COLO829 (cell line): Measurements from ENCODE around the gene PAK1IP1.
"Not testable (repeated sequence)": the region's sequence is repeated elsewhere in the genome, so short reads cannot be mapped to it uniquely, and the experiment has no call there.

Experiments
- DNase-seq: peaks from one replicate; pipeline ENCODE4 v3.0.0; 2012; ENCODE audit warnings: low spot score

PAK1IP1 gene, protein sequence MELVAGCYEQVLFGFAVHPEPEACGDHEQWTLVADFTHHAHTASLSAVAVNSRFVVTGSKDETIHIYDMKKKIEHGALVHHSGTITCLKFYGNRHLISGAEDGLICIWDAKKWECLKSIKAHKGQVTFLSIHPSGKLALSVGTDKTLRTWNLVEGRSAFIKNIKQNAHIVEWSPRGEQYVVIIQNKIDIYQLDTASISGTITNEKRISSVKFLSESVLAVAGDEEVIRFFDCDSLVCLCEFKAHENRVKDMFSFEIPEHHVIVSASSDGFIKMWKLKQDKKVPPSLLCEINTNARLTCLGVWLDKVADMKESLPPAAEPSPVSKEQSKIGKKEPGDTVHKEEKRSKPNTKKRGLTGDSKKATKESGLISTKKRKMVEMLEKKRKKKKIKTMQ

DNA sequence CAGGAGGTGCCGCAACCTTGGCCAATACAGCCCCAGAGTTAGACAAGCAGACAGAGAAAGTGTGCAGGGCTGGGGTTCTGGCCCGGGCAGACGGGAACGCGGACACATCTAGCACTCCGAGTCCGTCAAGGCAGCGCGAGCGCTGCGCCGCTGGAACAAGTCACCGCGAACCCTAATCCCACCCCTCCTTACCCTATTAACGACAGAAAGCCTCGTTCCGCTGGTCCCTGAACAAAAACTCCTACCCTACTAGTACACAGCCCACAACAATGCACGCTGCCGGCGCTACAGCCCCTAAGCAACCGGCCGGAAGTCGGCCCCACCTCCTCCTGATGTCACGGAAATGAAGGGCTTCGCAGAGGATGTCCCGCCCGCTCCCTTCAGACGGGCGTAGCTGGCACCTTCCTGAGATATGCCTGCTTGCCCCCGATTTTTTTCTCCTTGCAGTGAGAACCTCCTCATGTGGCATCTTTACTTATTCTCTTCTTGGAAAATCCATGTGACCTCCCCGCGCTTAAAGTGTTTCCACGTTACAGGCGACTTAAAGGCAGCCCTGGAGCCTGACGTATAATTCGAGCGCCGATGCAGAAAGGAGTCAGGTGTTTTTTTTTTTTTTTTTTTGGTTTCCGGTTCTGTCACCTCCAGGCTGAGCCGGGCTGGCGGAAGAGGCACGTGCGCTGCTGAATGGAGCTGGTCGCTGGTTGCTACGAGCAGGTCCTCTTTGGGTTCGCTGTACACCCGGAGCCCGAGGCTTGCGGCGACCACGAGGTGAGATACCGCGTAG, at the start of gene PAK1IP1, which contains the start of gene C6orf52:
Gene PAK1IP1, plus strand, starts transcription at position 671 of the 784 bp plus-strand sequence. Its CDS starts 14 bp downstream, at position 685.
Gene C6orf52, minus strand, starts transcription at position 315 of the 784 bp plus-strand sequence. CDS start 7,066 bp downstream, outside the sequence.
- DNase-seq = peak; percentile 98

DNA sequence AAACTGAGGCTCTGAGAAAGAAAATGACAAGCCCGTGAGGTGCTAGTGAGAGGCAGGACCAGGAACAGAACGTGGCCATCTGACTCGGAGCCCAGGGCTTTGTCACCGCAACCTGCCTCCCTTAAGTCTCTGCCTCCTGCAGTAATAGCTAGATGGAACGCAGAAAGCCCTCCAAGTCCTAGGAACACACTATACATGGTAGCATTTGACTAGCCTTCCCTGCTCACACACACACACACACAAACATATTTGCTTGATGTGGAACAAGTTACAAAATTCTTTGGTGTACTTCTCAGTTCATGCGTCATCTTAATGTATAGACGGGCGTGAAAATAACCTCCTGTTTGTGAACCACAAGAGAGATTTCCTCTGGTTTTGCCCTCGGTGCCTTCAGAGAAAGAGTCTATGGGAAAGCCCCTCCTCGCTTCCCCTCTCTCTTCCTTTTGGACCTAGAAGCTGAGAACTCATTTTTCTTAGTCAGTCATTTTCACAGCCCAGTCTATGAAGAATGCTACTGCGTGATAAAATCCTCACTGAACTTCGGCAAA, 39.2 kb upstream of the PAK1IP1 start:
- no peak for DNase-seq

DNA sequence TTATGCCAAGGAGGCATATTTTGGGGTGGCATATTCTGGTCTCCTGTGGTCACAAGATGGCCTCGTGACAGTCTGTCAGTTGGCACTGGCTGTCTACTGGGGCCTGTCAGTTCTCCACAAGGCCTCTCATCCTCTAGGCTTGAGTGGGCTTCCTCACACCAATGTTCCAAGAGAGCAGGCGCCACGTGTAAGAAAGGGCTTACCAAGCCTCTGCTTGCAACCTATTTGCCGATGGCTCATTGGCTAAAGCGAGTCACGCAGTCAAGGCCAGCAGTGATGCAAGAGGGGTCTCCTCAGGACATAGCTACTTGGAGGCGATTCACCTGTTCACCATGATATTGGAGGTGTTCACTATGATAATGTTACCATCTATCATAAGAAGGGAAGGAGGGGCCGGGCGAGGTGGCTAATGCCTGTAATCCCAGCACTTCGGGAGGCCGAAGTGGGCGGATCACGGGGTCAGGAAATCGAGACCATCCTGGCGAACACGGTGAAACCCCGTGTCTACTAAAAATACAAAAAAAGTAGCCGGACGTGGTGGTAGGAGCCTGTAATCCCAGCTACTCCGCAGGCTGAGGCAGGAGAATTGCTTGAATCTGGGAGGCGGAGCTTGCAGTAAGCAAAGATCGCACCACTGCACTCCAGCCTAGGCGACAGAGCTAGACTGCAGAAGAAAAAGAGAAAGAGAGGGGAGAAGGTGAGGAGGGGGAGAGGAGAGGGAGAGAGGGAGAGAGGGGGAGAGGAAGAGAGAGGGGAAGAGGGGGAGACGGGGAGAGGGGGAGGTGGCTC, 35.7 kb upstream of the PAK1IP1 start:
- no peak for DNase-seq

DNA sequence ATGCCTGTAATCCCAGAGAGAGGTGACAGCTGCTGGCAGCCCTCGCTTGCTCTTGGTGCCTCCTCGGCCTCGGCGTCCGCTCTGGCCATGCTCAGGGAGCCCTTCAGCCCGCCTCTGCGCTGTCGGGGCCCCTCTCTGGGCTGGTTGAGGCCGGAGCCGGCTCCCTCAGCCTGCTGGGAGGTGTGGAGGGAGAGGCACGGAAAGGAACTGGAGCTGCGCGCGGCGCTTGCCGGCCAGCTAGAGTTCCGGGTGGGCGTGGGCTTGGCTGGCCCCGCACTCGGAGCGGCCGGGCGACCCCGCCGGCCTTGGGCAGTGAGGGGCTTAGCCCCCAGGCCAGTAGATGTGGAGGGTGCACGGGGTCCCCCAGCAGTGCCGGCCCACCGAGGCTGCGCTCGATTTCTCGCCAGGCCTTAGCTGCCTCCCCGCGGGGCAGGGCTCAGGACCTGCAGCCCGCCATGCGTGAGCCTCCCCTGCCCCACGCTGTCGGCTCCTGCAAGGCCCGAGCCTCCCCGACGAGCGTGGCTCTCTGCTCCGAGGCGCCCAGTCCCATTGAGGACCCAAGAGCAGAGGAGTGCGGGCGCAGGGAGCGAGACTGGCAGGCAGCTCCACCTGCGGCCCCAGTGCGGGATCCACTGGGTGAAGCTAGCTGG, 34.9 kb upstream of the PAK1IP1 start:
- DNase-seq = no peak

DNA sequence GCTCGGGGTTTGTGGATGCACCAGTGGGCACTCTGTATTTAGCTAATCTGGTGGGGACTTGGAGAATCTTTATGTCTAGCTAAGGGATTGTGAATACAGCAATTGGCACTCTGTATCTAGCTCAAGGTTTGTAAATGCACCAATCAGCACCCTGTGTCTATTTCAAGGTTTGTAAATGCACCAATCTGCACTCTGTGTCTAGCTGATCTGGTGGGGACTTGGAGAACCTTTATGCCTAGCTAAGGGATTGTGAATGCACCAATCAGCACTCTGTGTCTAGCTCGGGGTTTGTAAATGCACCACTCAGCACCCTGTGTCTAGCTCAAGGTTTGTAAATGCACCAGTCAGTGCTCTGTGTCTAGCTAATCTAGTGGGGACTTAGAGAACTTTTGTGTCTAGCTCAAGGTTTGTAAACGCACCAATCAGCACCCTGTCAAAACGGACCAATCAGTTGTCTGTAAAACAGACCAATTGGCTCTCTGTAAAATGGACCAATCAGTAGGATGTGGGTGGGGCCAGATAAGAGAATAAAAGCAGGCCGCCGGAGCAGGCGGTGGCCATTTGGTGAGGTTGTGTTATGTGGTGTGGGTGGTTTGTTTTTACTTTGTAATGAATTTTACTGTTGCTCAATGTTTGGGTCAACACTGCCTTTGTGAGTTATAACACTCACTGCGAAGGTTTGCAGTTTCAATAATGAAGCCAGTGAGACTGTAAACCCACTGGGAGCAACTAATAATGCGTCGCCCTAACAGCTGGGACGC, 34.2 kb upstream of the PAK1IP1 start:
- not testable (repeated sequence) for DNase-seq

DNA sequence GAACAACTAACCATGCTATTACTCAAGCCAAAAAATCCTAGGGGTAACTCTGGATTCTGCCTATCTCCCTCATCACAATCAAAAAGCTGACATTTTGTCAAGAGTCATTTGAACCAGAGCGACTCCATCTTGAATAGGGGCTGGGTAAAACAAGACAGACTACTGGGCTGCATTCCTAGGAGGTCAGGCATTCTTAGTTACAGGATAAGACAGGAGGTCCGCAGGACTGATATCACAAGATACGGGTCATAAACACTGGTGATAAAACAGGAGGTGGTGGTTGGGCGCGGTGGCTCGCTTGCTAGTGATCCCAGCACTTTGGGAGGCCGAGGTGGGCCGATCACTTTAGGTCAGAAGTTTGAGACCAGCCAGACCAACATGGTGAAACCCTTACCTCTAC, 32.6 kb upstream of the PAK1IP1 start:
- DNase-seq = no peak

DNA sequence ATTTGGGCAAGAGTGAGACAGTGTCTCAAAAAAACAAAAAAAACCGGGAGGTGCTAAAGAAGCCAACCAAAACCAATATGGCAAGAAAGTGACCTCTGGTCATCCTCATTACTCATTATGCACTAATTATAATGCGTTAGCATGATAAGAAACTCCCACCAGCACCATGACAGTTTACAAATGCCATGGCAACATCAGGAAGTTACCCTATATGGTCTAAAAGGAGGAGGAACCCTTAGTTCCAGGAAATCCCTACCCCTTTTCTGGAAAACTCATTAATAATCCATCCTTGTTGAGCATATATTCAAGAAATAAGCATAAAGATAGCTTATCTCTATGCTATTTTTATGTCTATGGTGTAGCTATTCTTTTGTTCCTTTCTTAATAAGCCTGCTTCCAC, 32.0 kb upstream of the PAK1IP1 start:
- no peak for DNase-seq

DNA sequence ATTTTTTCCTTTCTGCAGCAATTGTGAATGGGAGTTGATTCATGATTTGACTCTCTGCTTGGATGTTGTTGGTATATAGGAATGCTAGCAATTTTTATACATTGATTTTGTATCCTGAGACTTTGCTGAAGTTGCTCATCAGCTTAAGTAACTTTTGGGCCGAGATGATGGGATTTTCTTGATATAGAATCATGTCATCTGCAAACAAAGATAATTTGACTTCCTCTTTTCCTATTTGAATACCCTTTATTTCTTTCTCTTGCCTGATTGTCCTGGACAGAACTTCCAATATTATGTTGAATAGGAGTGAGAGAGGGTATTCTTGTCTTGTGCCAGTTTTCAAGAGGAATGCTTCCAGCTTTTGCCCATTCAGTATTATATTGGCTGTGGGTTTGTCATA, 29.2 kb upstream of the PAK1IP1 start:
- not testable (repeated sequence) for DNase-seq

DNA sequence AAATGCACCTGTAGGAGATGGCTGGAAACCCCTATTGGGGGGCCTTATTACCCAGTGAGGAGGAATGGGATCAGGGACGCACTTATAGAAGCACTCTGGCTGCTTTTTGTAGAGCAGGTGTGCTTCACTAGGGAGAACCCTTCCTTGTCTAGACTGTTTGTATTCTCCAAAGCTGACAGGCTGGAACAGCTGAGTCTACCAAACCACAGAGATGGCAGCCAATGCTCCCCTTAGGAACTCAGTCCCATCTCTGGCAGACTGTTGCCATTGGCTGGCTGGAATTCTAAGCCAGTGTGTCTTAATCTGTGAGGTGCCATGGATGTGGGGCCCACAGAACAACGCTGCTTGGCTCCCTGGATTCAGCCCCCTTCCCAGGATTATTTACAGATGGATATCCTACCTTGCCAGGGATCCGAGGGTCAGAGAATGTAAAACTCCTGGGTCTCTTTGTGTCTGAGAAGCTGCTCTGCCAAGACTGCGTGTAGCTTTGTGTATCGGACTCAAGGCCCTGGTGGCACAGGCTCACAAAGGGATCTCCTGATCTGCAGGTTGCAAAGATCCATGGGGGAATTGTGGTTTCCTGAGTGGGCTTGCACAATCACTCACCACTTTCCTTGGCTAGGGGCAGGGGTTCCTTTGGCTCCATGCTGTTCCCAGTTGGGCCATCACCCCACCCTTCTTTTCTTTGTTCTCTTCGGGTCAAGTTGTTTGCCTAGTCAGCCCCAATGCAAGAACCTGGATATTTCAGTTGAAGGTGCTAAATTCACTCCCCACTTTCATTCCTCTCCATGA, 26.4 kb upstream of the PAK1IP1 start:
- no peak for DNase-seq

DNA sequence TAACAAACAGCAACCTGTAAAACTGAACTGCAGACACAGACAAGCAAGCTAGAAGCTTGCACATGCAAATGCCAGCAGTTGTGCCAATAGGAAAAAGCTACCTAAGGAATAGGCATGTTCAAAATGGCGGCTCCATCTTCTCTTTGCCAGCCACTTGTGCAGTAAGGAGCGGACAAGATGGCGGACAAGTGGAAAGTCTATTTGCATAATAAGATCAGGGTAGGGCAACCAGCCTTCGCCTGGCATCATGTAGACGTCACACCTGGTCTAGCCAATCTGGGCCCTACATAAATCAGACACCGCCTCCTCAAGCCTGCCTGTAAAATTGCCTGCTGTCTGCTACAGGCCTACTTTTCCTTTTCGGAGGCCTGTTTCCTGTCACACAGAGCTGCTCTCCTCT, 18.4 kb upstream of the PAK1IP1 start:
- DNase-seq = no peak

DNA sequence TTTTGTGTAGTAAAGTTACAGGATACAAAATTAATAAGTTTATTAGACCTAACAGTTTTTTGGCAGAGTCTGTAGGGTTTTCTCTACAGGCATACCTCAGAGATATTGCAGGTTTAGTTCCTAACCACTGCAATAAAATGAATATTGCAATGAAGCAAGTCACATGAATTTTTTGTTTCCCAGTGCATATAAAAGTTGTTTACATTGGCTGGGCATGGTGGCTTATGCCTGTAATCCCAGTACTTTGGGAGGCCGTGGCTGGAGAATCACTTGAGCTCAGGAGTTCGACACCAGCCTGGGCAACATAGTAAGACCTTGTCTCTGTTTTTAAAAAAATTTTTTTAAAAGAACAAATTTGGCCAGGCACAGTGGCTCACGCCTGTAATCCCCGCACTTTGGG, 16.3 kb upstream of the PAK1IP1 start:
- DNase-seq = no peak

DNA sequence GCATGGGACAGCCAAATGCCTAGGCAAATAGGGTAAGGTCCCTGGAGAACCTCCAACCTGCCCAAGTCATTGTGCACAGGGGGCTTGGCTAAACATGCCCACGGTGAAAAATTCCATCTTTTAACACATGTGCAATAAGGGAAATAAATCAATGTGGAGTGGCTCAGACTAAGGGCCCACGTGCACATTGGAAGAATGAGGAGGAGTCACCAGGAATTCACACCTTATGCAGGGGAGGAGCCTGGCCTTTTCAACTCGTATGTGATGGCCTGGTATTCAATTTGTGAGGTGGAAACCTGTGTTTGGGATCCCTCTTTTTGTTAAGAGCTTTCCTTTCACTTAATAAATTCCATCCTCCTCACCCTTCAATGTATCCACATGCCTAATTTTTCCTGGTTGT, 13.0 kb upstream of the PAK1IP1 start:
- no peak for DNase-seq

DNA sequence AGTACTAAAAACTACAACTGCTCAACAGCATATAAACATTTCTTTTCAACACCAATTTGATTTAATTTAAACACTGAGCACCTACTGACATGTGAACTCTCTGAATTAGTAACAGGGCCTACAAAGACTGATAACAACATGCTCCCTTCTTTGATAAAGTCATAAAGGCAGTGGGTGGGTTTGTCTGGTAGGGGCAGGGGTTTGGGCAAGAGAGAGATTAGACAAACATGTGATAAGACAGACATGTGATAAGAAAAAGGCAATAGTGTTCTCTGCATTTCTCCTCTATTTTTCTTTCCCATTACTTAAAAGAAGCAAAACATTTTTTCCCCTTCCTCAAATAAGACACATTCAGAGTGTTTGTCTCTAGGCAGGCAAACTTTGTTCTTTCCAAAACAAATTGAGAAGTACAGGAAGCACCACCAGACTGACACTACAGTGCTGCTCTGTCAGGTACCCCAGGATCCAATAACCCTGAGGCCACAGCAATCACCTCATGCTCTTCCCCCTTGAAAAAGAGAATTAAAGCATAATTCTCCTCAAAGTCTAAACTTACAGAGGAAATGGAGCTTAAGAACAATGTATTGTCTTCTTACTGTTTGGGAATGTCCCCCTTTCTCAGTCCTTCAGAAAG, 12.3 kb upstream of the PAK1IP1 start:
- no peak for DNase-seq

DNA sequence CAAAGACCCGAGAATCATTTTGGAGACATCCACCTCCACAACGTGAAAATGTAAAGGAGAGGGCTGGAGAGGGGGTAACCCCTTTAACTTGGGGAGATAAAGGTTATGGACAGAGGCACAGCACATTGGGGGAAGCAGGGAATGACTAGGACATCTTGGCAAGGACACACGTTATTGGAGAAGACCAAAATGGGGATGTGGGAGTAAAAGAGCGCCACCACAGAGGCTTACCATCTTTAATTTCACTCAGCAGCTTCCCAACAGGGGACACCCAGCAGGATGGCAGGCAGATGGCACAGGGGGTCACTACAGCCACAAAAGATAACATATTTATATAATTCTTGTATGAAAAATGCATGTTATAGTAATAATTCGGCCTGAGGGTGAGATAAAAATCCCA, 10.2 kb upstream of the PAK1IP1 start:
- no peak for DNase-seq

DNA sequence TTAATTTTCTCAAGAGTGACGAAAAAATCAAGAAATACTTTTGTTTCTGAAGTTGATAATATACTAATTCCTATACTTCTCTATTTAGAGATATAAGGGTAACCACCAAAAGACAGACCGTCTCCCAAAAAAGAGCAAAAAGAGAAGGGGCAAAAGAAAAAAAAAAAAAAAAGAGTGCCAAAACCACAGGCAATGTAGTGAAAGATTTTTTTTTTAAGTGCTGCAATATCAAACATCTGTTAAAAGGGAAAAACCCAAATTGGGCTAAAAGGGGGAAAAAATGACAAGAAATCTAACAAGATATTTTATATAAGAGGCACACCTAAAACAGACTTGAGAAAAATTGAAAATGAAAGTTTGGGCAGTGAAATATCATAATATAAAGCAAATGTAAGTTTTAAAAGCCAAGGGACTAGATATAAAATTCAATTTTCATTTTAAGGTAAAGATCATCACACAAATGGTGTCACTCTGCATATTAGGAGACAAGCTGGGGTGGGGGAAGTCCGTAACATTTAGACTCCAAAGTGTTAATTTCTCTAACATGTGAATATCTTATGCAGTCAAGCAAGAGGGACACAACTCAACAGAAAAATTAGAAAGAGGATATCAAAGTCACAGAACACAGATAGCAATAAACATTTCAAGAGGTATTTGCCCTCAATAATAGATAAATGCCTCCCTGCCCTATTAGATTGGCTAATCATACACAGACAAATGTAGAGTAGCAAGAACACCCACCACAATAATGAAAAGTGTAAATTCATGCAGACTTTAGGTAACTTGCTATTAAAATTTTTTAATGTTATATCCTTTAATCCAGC, 9.5 kb upstream of the PAK1IP1 start:
- no peak for DNase-seq

DNA sequence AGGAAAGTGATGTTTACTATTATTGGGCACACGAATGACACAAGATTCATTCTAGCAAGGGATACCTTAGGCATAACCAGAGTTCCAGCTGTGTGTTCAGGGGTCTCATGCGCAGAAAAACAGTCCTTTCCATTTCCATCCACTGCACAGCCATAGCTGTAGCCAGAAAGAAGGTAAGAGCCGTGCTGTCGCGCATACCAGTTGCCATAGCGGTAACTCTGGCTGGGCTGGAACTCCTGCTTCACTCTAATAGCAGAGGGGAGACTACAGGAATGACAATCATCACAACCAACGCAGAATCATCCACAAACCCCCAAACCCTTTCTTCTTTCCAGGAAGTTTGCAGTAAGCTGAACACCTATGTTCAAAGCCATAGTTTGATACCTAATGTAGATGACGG, 7.9 kb upstream of the PAK1IP1 start:
- DNase-seq = no peak

DNA sequence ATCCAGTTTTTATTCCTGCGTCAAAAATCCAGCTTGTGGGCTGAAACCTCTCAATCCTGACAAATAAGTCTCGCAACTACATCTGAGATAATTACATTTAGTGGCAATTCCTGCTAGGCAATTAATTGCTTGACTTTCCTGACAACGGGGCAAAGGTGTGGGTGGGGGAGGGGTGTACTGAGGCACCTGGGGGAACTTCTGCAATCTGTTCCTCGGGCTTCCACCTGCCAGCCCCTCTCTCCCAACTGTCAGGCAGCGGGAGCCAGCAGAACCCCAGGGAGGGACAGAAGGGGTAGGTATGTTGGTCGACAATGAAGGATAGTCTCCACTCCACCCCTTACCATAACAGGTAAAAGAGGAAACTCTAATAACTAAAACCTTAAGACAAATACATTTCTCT, 7.2 kb upstream of the PAK1IP1 start:
- DNase-seq = no peak

DNA sequence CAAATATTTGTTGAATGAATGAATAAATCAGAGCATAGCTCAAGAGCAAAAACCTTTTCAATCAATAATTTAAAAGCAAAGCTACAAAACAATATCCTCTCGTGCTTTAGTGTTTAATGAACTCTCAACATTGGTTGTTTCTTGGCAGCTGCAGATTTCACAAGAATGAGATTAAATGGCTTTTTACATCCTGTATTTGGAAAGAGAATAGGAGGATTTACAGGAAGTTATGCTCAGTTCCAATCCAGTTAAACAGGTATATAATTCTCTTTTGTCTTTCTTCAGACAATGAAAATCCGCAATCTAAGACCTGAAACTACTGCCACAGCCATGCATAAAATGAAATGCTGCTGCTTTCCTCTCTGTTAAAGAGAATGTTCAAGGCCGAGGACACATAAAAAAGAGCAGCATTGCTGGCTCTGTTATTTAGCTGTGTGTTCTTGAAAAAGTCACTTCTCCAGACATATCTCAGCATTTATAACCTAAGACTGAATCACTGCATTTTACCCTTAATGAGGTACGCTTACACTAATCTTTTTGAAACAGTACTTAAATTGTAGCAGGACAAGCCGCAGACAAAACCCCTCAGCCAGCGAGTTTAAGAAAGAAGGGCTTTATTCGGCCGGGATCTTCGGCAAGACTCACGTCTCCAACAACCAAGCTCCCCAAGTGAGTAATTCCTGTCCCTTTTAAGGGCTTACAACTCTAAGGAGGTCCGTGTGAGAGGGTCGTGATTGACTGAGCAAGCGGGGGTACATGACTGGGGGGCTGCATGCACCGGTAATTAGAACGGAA, 3.9 kb upstream of the PAK1IP1 start:
- peak; percentile 73 for DNase-seq
